Skeletal muscle cell (primary cell): ENCODE data around the gene WFIKKN1.

Experiments
- DNase-seq: peaks from one replicate; pipeline ENCODE4 v3.0.0-alpha.2; 2010; ENCODE audit warnings: low read depth
- H3K4me3 ChIP-seq: 2 replicates; pipeline ENCODE4 v1.5.1; 2011; ENCODE audit warnings: low read depth, mild to moderate bottlenecking, control low read depth, low read length, moderate library complexity

WFIKKN1 gene

GRCh38 chr16:620700-621525 is 9.9 kb upstream of the WFIKKN1 start:
- H3K4me3 ChIP-seq = no peak overlapping the region
- DNase-seq = no peak

GRCh38 chr16:621526-622105 is 9.2 kb upstream of the WFIKKN1 start:
- DNase-seq = no peak

GRCh38 chr16:622920-623280 is 7.9 kb upstream of the WFIKKN1 start:
- no peak overlapping the region for H3K4me3 ChIP-seq
- DNase-seq = no peak

More at GRCh38 chr16:621526-622105, 9.2 kb upstream of the WFIKKN1 start:
- no peak overlapping the region for H3K4me3 ChIP-seq

GRCh38 chr16:624526-625070 is 6.2 kb upstream of the WFIKKN1 start:
- H3K4me3 ChIP-seq = no peak overlapping the region
- no peak for DNase-seq

- no peak for DNase-seq
- H3K4me3 ChIP-seq = no peak overlapping the region
Observed at GRCh38 chr16:625117-625976, 5.4 kb upstream of the WFIKKN1 start.

- DNase-seq = no peak
- H3K4me3 ChIP-seq = no peak overlapping the region
Observed at GRCh38 chr16:625977-626765, 4.6 kb upstream of the WFIKKN1 start.

- no peak overlapping the region for H3K4me3 ChIP-seq
- DNase-seq = peak; percentile 85
Observed at GRCh38 chr16:626787-627453, 3.9 kb upstream of the WFIKKN1 start.

- no peak for DNase-seq
Observed at GRCh38 chr16:627454-628239, 3.1 kb upstream of the WFIKKN1 start.

GRCh38 chr16:628321-629061 is 2.3 kb upstream of the WFIKKN1 start:
- no peak overlapping the region for H3K4me3 ChIP-seq
- no peak for DNase-seq

More at GRCh38 chr16:627454-628239, 3.1 kb upstream of the WFIKKN1 start:
- no peak overlapping the region for H3K4me3 ChIP-seq

- DNase-seq = no peak
- no peak overlapping the region for H3K4me3 ChIP-seq
Observed at GRCh38 chr16:629185-629832, 1.5 kb upstream of the WFIKKN1 start.

- no peak overlapping the region for H3K4me3 ChIP-seq
- no peak for DNase-seq
Observed at GRCh38 chr16:629833-630248, 944 bp upstream of the WFIKKN1 start.

- DNase-seq = no peak
- H3K4me3 ChIP-seq = no peak overlapping the region
Observed at GRCh38 chr16:630249-630814, 453 bp upstream of the WFIKKN1 start.

- DNase-seq = no peak
- no peak overlapping the region for H3K4me3 ChIP-seq
Observed at GRCh38 chr16:631808-632358, 1.1 kb downstream of the WFIKKN1 start.

- DNase-seq = no peak
- no peak overlapping the region for H3K4me3 ChIP-seq
Observed at GRCh38 chr16:632486-633335, 1.9 kb downstream of the WFIKKN1 start.

GRCh38 chr16:633336-634050 is 2.7 kb downstream of the WFIKKN1 start:
- no peak overlapping the region for H3K4me3 ChIP-seq
- no peak for DNase-seq
